IMR-90 (cell line): ENCODE data around the gene MAGI2. TPM values are rescaled to one million over a fixed set of nuclear protein-coding genes. Genes with fewer than 3 reads are reported as not detected.

Source experiments
- ATAC-seq: fragments of 200-7000 bp; cut with Tn5 transposase; 2 replicates; pipeline ENCODE4 v1.9.1; 2020; ENCODE audit warnings: low read depth, mild to moderate bottlenecking, moderate library complexity
- BruUV-seq: library from RNA; stranded (reverse); fragments of 400-500 nt; replicated peaks from 2 replicates; lab custom pipeline; 2021; lab: Mats Ljungman, UMichigan
- CTCF ChIA-PET: fragments of 300-600 bp; formaldehyde crosslinking; extraction: SDS; loops from one replicate; lab custom pipeline; 2021; ENCODE audit warnings: antibody characterized with exemption; lab: Yijun Ruan, JAX
- POLR2A ChIA-PET: fragments of 300-600 bp; sonication (Branson Sonifier 250); formaldehyde crosslinking; loops from one replicate; lab custom pipeline; 2022; ENCODE audit warnings: antibody characterized with exemption; ENCODE audit not compliant: unreplicated experiment; lab: Charles Lee
- DNase-seq: peaks from one replicate; pipeline ENCODE4 v3.0.0; 2013
- H2AFZ ChIP-seq: replicated peaks from 2 replicates; pipeline ENCODE3; 2013; ENCODE audit warnings: low read length, mild to moderate bottlenecking; ENCODE audit not compliant: poor library complexity
- H2AK5ac ChIP-seq: 2 replicates; pipeline ENCODE4 v1.6.1; 2013; ENCODE audit warnings: low read depth, low read length, inconsistent platforms
- H2AK9ac ChIP-seq: replicated peaks from 2 replicates; pipeline ENCODE3; 2013; ENCODE audit warnings: mild to moderate bottlenecking, low read depth, low read length, moderate library complexity; ENCODE audit not compliant: poor library complexity
- H2BK120ac ChIP-seq: 2 replicates; pipeline ENCODE4 v1.6.1; 2013; ENCODE audit warnings: low read depth, low read length, inconsistent platforms
- H2BK15ac ChIP-seq: 3 replicates; pipeline ENCODE4 v1.6.1; 2013; ENCODE audit warnings: low read depth, low read length, inconsistent platforms
- H2BK20ac ChIP-seq: 2 replicates; pipeline ENCODE4 v1.6.1; 2013; ENCODE audit warnings: low read depth, mild to moderate bottlenecking, inconsistent platforms, low read length, moderate library complexity
- H2BK5ac ChIP-seq: 2 replicates; pipeline ENCODE4 v1.6.1; 2013; ENCODE audit warnings: mild to moderate bottlenecking, low read depth, low read length, inconsistent platforms; ENCODE audit not compliant: poor library complexity, severe bottlenecking
- H3K14ac ChIP-seq: replicated peaks from 2 replicates; pipeline ENCODE4 v1.6.1; 2013; ENCODE audit warnings: low read depth, low read length, inconsistent platforms
- H3K18ac ChIP-seq: 2 replicates; pipeline ENCODE4 v1.6.1; 2013; ENCODE audit warnings: low read depth, low read length, control low read depth
- H3K23ac ChIP-seq: 2 replicates; pipeline ENCODE4 v1.6.1; 2013; ENCODE audit warnings: low read depth, low read length, inconsistent platforms
- H3K27ac ChIP-seq: 2 replicates; pipeline ENCODE4 v1.5.1; 2013; ENCODE audit warnings: mild to moderate bottlenecking, control low read depth, low read length; ENCODE audit not compliant: insufficient read depth
- H3K27me3 ChIP-seq: 2 replicates; pipeline ENCODE4 v1.6.1; 2013; ENCODE audit warnings: low read length; ENCODE audit not compliant: control insufficient read depth, insufficient read depth
- H3K36me3 ChIP-seq: 2 replicates; pipeline ENCODE4 v1.6.1; 2013; ENCODE audit warnings: low read length, mixed read lengths; ENCODE audit not compliant: control insufficient read depth, insufficient read depth
- H3K4ac ChIP-seq: 2 replicates; pipeline ENCODE4 v1.6.1; 2013; ENCODE audit warnings: low read depth, low read length, inconsistent platforms
- H3K4me1 ChIP-seq: 2 replicates; pipeline ENCODE4 v1.6.1; 2013; ENCODE audit warnings: low read length, mixed read lengths; ENCODE audit not compliant: control insufficient read depth, insufficient read depth
- H3K4me2 ChIP-seq: 2 replicates; pipeline ENCODE4 v1.6.1; 2013; ENCODE audit warnings: low read depth, mild to moderate bottlenecking, control low read depth, low read length, moderate library complexity
- H3K4me3 ChIP-seq: 2 replicates; pipeline ENCODE4 v1.5.1; 2013; ENCODE audit warnings: low read depth, mild to moderate bottlenecking, control low read depth, low read length, moderate library complexity; ENCODE audit not compliant: insufficient read depth
- H3K56ac ChIP-seq: 2 replicates; pipeline ENCODE4 v1.6.1; 2013; ENCODE audit warnings: low read length, inconsistent platforms; ENCODE audit not compliant: insufficient read depth; ENCODE audit errors: extremely low read depth
- H3K79me1 ChIP-seq, 2 experiments: 2 replicates each; pipeline ENCODE4 v1.6.1; 2013; ENCODE audit warnings: low read length in 2 of 2, inconsistent platforms in 1 of 2, low read depth in 1 of 2
- H3K9ac ChIP-seq: 2 replicates; pipeline ENCODE4 v1.6.1; 2013; ENCODE audit warnings: low read depth, low read length, control low read depth
- H3K9me1 ChIP-seq: 2 replicates; pipeline ENCODE4 v1.6.1; 2013; ENCODE audit warnings: low read length, inconsistent platforms; ENCODE audit not compliant: insufficient read depth
- H3K9me3 ChIP-seq: 2 replicates; pipeline ENCODE4 v1.6.1; 2013; ENCODE audit warnings: low read length; ENCODE audit not compliant: control insufficient read depth, insufficient read depth
- H4K20me1 ChIP-seq: 2 replicates; pipeline ENCODE4 v1.6.1; 2013; ENCODE audit warnings: low read length, inconsistent platforms; ENCODE audit not compliant: insufficient read depth
- H4K5ac ChIP-seq: 2 replicates; pipeline ENCODE4 v1.6.1; 2013; ENCODE audit warnings: mild to moderate bottlenecking, low read depth, low read length, control low read depth
- H4K8ac ChIP-seq, 2 experiments: 2 replicates each; pipeline ENCODE4 v1.6.1; 2013; ENCODE audit warnings: low read depth in 2 of 2, low read length in 2 of 2, control low read depth in 1 of 2, inconsistent platforms in 1 of 2
- H4K91ac ChIP-seq: 2 replicates; pipeline ENCODE4 v1.6.1; 2013; ENCODE audit warnings: low read depth, low read length, inconsistent platforms; ENCODE audit not compliant: insufficient read depth
- BHLHE40 ChIP-seq: fragments of 150-350 bp; IDR thresholded peaks from 2 replicates; pipeline ENCODE4 v1.6.1; 2016; ENCODE audit warnings: mild to moderate bottlenecking, low read depth, low read length
- CEBPB ChIP-seq: IDR thresholded peaks from 2 replicates; pipeline ENCODE4 v1.6.1; 2012; ENCODE audit warnings: low read depth, low read length, improper control_type of control experiment
- CHD1 ChIP-seq: IDR thresholded peaks from 2 replicates; pipeline ENCODE4 v1.6.1; 2012; ENCODE audit warnings: low read depth, low read length, improper control_type of control experiment
- FOS ChIP-seq: fragments of 150-350 bp; IDR thresholded peaks from 2 replicates; pipeline ENCODE4 v1.6.1; 2016; ENCODE audit warnings: low read depth, low read length
- MAFK ChIP-seq: IDR thresholded peaks from 2 replicates; pipeline ENCODE4 v1.6.1; 2012; ENCODE audit warnings: low read depth, low read length, improper control_type of control experiment
- MAZ ChIP-seq: IDR thresholded peaks from 2 replicates; pipeline ENCODE4 v1.6.1; 2012; ENCODE audit warnings: low read depth, mild to moderate bottlenecking, low read length, improper control_type of control experiment, moderate library complexity, borderline replicate concordance
- MXI1 ChIP-seq: IDR thresholded peaks from 2 replicates; pipeline ENCODE4 v1.6.1; 2012; ENCODE audit warnings: low read depth, mild to moderate bottlenecking, low read length, moderate library complexity, borderline replicate concordance
- NFE2L2 ChIP-seq: fragments of 150-350 bp; IDR thresholded peaks from 2 replicates; pipeline ENCODE4 v1.6.1; 2016; ENCODE audit warnings: low read depth, mild to moderate bottlenecking, low read length
- POLR2A ChIP-seq: IDR thresholded peaks from 2 replicates; pipeline ENCODE4 v1.6.1; 2012; ENCODE audit warnings: mild to moderate bottlenecking, low read depth, low read length
- RAD21 ChIP-seq: IDR thresholded peaks from 2 replicates; pipeline ENCODE4 v1.6.1; 2012; ENCODE audit warnings: low read length, improper control_type of control experiment
- RCOR1 ChIP-seq: IDR thresholded peaks from 2 replicates; pipeline ENCODE4 v1.6.1; 2012; ENCODE audit warnings: mild to moderate bottlenecking, low read length, improper control_type of control experiment; ENCODE audit not compliant: insufficient replicate concordance
- RFX5 ChIP-seq: IDR thresholded peaks from 2 replicates; pipeline ENCODE4 v1.8.0; 2012; ENCODE audit warnings: low read depth, mild to moderate bottlenecking, low read length, moderate library complexity
- SMC3 ChIP-seq: fragments of 150-350 bp; IDR thresholded peaks from 2 replicates; pipeline ENCODE4 v1.6.1; 2016; ENCODE audit warnings: low read depth, mild to moderate bottlenecking, antibody characterized with exemption, low read length, moderate library complexity
- WGBS, 2 experiments: methylation state at CpG; one replicate each; pipeline versions ENCODE4 v1.1.5 to v1.1.7; 2013; ENCODE audit warnings: missing lambda C conversion rate in 2 of 2; ENCODE audit not compliant: insufficient read length in 1 of 2; ENCODE audit errors: extremely low coverage in 2 of 2; 5-methylcytosine and 5-hydroxymethylcytosine counted together
- dilution Hi-C: fragments of 300-500 bp; cut with HindIII; formaldehyde crosslinking; loops from one replicate; pipeline ENCODE4 v1.14.3; 2018; ENCODE audit warnings: low sequenced_read_pairs; ENCODE audit not compliant: unreplicated experiment
- in situ Hi-C: fragments of 300-500 bp; cut with MboI; formaldehyde crosslinking; loops from 3 replicates; pipeline ENCODE4 v1.14.3; 2019; ENCODE audit warnings: low sequenced_read_pairs, inconsistent platforms, mixed read lengths
- intact Hi-C: fragments of 100-400 bp; cut with micrococcal nuclease; formaldehyde crosslinking; loops from 2 replicates; pipeline ENCODE4 v1.10.0; 2022
- polyA plus RNA-seq, 3 experiments: library from polyadenylated mRNA; depleted of rRNA; stranded (reverse); fragments of >200 nt; gene quantifications; 2 replicates each; pipeline ENCODE4 v1.2.3, GENCODE V29; 2012; ENCODE audit warnings: low replicate concordance in 1 of 3
- total RNA-seq: library from RNA; depleted of rRNA; stranded (reverse); fragments of >200 nt; gene quantifications from 2 replicates; pipeline ENCODE4 v1.2.3, GENCODE V29; 2012
- TF ChIP-seq, protein P1 (sequence below): fragments of 150-350 bp; IDR thresholded peaks from 2 replicates; pipeline ENCODE4 v1.6.1; 2016; ENCODE audit warnings: low read depth, mild to moderate bottlenecking, low read length, moderate library complexity, borderline replicate concordance
- TF ChIP-seq, protein P2 (sequence below): fragments of 150-350 bp; IDR thresholded peaks from 2 replicates; pipeline ENCODE4 v1.6.1; 2017; ENCODE audit warnings: mild to moderate bottlenecking, antibody characterized with exemption, low read length, low read depth
- TF ChIP-seq, protein P3 (sequence below): conservative IDR thresholded peaks from 2 replicates; pipeline ENCODE4 v1.5.1; 2012; ENCODE audit warnings: mild to moderate bottlenecking, low read depth, low read length, improper control_type of control experiment

The MAGI2 gene
- total and polyA plus RNA-seq, 2 of the 4 experiments (the other 2 are of a cell fraction): 2.5 to 17.9 TPM

DNA sequence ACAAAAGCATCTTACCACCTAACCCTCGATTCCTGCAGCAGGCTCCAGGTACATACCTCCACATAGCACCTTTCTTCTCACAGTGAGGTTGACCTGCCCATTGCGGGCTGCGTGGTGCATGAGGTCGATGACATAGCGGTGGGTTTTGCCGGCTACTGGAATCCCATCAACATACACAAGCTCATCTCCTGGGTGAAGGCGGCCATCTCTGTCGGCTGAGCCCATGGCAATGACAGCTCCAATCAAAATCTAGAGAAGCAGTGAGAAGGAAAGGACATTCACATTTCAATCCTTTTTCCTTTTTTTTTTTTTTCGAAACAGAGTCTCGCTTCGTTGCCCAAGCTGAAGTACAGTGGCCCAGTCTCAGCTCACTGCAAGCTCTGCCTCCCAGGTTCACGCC lies 1285.6 kb downstream of the MAGI2 start:
- no CpG with 5 or more reads among the region's 12 CpGs for WGBS, 2 experiments
- intact Hi-C loops: no loop called here
- TF ChIP-seq, protein P1, sequence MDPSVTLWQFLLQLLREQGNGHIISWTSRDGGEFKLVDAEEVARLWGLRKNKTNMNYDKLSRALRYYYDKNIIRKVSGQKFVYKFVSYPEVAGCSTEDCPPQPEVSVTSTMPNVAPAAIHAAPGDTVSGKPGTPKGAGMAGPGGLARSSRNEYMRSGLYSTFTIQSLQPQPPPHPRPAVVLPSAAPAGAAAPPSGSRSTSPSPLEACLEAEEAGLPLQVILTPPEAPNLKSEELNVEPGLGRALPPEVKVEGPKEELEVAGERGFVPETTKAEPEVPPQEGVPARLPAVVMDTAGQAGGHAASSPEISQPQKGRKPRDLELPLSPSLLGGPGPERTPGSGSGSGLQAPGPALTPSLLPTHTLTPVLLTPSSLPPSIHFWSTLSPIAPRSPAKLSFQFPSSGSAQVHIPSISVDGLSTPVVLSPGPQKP: no peak
- TF ChIP-seq, protein P2, sequence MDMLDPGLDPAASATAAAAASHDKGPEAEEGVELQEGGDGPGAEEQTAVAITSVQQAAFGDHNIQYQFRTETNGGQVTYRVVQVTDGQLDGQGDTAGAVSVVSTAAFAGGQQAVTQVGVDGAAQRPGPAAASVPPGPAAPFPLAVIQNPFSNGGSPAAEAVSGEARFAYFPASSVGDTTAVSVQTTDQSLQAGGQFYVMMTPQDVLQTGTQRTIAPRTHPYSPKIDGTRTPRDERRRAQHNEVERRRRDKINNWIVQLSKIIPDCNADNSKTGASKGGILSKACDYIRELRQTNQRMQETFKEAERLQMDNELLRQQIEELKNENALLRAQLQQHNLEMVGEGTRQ: no peak
- TF ChIP-seq RFX5 (no peak), NFE2L2 (no peak), MAZ (no peak), CEBPB (no peak), FOS (no peak), RAD21 (no peak), BHLHE40 (no peak), CHD1 (no peak), MAFK (no peak), SMC3 (no peak), POLR2A (no peak), MXI1 (no peak), RCOR1 (no peak)
- TF ChIP-seq, protein P3, sequence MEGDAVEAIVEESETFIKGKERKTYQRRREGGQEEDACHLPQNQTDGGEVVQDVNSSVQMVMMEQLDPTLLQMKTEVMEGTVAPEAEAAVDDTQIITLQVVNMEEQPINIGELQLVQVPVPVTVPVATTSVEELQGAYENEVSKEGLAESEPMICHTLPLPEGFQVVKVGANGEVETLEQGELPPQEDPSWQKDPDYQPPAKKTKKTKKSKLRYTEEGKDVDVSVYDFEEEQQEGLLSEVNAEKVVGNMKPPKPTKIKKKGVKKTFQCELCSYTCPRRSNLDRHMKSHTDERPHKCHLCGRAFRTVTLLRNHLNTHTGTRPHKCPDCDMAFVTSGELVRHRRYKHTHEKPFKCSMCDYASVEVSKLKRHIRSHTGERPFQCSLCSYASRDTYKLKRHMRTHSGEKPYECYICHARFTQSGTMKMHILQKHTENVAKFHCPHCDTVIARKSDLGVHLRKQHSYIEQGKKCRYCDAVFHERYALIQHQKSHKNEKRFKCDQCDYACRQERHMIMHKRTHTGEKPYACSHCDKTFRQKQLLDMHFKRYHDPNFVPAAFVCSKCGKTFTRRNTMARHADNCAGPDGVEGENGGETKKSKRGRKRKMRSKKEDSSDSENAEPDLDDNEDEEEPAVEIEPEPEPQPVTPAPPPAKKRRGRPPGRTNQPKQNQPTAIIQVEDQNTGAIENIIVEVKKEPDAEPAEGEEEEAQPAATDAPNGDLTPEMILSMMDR: no peak

More for the DNA sequence above, 1285.6 kb downstream of the MAGI2 start:
- Histone ChIP-seq H2AK5ac (no peak overlapping the region), H2AFZ (no peak overlapping the region), H3K9ac (no peak overlapping the region), H3K4me3 (no peak overlapping the region), H3K4ac (no peak overlapping the region), H3K79me1 (no peaks in the 10 kb centered on the region), H2AK9ac (no peak overlapping the region), H4K8ac (no peak overlapping the region), H2BK20ac (no peak overlapping the region), H3K9me3 (no peaks in the 10 kb centered on the region), H3K9me1 (no peaks in the 10 kb centered on the region; the same call in 1 of the 2 replicates), H3K4me1 (no peaks in the 10 kb centered on the region), H3K23ac (no peak overlapping the region), H2BK15ac (no peak overlapping the region), H3K56ac (no peak overlapping the region), H3K4me2 (no peak overlapping the region), H3K36me3 (no peaks in the 10 kb centered on the region), H2BK5ac (no peak overlapping the region), H3K27me3 (no peaks in the 10 kb centered on the region), H4K91ac (no peak overlapping the region), H4K5ac (no peak overlapping the region), H3K14ac (no peak overlapping the region), H3K27ac (no peak overlapping the region), H3K18ac (no peak overlapping the region), H2BK120ac (no peak overlapping the region), H4K20me1 (no peaks in the 10 kb centered on the region)
- ChIA-PET POLR2A (no interaction called here), CTCF (interaction anchor here (1.1 kb wide), 1 partner anchor 11 kb away, joined by 3 read pairs; no protein-coding TSS in a partner anchor)
- BruUV-seq: no TSS peak
- DNase-seq (no peak), ATAC-seq (no peak)
- dilution Hi-C loops: no loop called here
- in situ Hi-C loops: no loop called here
